ENCODE data around the gene PPP2R5D.

The PPP2R5D gene

DNA sequence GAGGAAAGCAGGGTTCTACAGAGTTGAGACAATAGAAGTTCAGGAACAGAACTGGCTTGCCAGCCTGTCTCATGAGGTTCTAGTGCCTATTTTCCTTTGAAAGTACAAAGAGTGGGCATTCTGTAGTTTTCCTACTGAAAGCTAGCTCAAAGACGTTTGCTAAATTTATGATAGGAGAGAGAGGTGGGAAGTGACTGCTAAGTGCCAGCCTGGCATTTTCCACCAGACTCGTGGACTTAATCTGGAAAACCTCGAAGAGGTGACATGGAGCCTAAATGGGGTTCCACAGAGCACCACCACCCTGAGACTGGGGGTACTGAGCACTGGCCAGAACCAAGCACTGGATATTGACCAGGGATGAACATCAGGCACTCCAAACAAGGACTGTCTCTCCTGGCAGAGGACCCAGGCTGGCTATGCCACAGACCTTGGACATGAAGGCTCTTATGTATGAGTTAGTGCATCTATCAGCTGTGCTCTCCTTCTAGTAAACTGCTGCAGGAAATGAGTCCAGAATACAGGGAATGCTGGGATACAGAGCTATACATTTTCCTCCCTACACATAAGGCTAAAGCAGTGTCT, 12.5 kb upstream of the PPP2R5D start:
- TF ChIP-seq EP300 (IDR thresholded peaks at IDR 0.05; ENCODE audit: borderline replicate concordance), result no peak
- TF ChIP-seq MAX (IDR thresholded peaks at IDR 0.05), result no peak
- no peak for TF ChIP-seq CREB1 (IDR thresholded peaks at IDR 0.05; ENCODE audit: low read depth)
- TF ChIP-seq ZBTB7A (IDR thresholded peaks at IDR 0.05; ENCODE audit: low read depth), result no peak
- TF ChIP-seq EGR1 (IDR thresholded peaks at IDR 0.05), result no peak
- no peak for TF ChIP-seq RAD21 (IDR thresholded peaks at IDR 0.05; ENCODE audit: low read depth)
- no peak for TF ChIP-seq REST (IDR thresholded peaks at IDR 0.05; ENCODE audit: low read depth)
- no peak for TF ChIP-seq YY1 (IDR thresholded peaks at IDR 0.05; ENCODE audit: low read depth)
- no peak for TF ChIP-seq FOXM1 (IDR thresholded peaks at IDR 0.05; ENCODE audit: borderline replicate concordance, low read depth)
- TF ChIP-seq USF1 (IDR thresholded peaks at IDR 0.05), result no peak
- no peak for TF ChIP-seq TEAD4 (IDR thresholded peaks at IDR 0.05)

- TF ChIP-seq CEBPB (IDR thresholded peaks at IDR 0.05), result no peak
- no peak for TF ChIP-seq CREB1 (IDR thresholded peaks at IDR 0.05; ENCODE audit: low read depth)
- TF ChIP-seq USF1 (IDR thresholded peaks at IDR 0.05), result no peak
- no peak for TF ChIP-seq EGR1 (IDR thresholded peaks at IDR 0.05)
- no peak for TF ChIP-seq NFIC (IDR thresholded peaks at IDR 0.05)
- TF ChIP-seq TEAD4 (IDR thresholded peaks at IDR 0.05), result no peak
- TF ChIP-seq TCF12 (IDR thresholded peaks at IDR 0.05; ENCODE audit: low read depth), result no peak
- TF ChIP-seq TAF1 (IDR thresholded peaks at IDR 0.05; ENCODE audit: low read depth), result no peak
- TF ChIP-seq EP300 (IDR thresholded peaks at IDR 0.05; ENCODE audit: borderline replicate concordance), result no peak
- no peak for TF ChIP-seq MAX (IDR thresholded peaks at IDR 0.05)
- TF ChIP-seq YY1 (IDR thresholded peaks at IDR 0.05; ENCODE audit: low read depth), result no peak
Measured at GRCh38 chr6:42973926-42974325, 10.4 kb upstream of the PPP2R5D start.

DNA sequence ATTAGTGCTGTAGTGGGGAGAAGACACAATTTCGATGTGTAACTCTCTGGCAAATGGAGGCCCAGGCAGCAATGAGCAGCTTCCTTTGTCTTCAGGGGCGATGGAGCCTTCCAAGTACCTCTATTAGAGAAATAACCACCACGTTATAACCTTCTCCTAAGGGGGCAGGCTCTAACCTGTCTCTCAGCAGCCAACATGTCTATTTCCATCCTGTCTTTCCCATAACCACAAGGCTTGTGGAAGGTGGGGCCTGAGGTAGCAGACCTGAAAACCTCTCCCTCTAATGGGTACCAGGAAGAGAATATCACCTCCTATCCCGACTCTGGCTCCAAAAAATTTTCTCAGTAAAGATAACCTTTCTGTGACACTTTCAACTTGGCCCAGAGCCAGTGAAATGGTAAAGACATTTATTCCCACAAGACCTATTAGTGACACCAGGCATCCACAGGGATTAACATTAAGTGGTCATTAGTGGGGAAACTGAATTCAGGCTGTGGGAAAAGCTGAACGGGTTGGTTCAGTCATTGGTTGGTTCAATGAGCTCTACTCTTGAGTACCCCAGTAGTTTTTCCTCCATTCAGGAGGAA, 9.4 kb upstream of the PPP2R5D start:
- no peak for TF ChIP-seq EP300 (IDR thresholded peaks at IDR 0.05; ENCODE audit: borderline replicate concordance)
- TF ChIP-seq TCF12 (IDR thresholded peaks at IDR 0.05; ENCODE audit: low read depth), result no peak
- TF ChIP-seq NFIC (IDR thresholded peaks at IDR 0.05), result no peak
- no peak for TF ChIP-seq REST (IDR thresholded peaks at IDR 0.05; ENCODE audit: low read depth)
- TF ChIP-seq TEAD4 (IDR thresholded peaks at IDR 0.05), result no peak

GRCh38 chr6:42978487-42978838, 5.9 kb upstream of the PPP2R5D start:
- no peak for TF ChIP-seq EGR1 (IDR thresholded peaks at IDR 0.05)
- TF ChIP-seq FOXM1 (IDR thresholded peaks at IDR 0.05; ENCODE audit: borderline replicate concordance, low read depth), result no peak
- no peak for TF ChIP-seq ZBTB7A (IDR thresholded peaks at IDR 0.05; ENCODE audit: low read depth)
- TF ChIP-seq TAF1 (IDR thresholded peaks at IDR 0.05; ENCODE audit: low read depth), result no peak
- no peak for TF ChIP-seq YY1 (IDR thresholded peaks at IDR 0.05; ENCODE audit: low read depth)
- TF ChIP-seq CEBPB (IDR thresholded peaks at IDR 0.05), result no peak
- TF ChIP-seq REST (IDR thresholded peaks at IDR 0.05; ENCODE audit: low read depth), result no peak
- TF ChIP-seq TEAD4 (IDR thresholded peaks at IDR 0.05), result no peak
- TF ChIP-seq USF1 (IDR thresholded peaks at IDR 0.05), result no peak
- TF ChIP-seq RAD21 (IDR thresholded peaks at IDR 0.05; ENCODE audit: low read depth), result no peak
- no peak for TF ChIP-seq NFIC (IDR thresholded peaks at IDR 0.05)
- TF ChIP-seq EP300 (IDR thresholded peaks at IDR 0.05; ENCODE audit: borderline replicate concordance), result no peak
- TF ChIP-seq TCF12 (IDR thresholded peaks at IDR 0.05; ENCODE audit: low read depth), result no peak
- TF ChIP-seq CREB1 (IDR thresholded peaks at IDR 0.05; ENCODE audit: low read depth), result no peak
- TF ChIP-seq MAX (IDR thresholded peaks at IDR 0.05), result no peak
